GM12878 (cell line): ENCODE results near the gene PIAS2. TPM values are rescaled to one million over a fixed set of nuclear protein-coding genes. Genes with fewer than 3 reads are reported as not detected.
A peak's percentile ranks its signal among the peaks of the same experiment; 100 is the strongest.

Experiments
- ATAC-seq: fragments of 200-7000 bp; cut with Tn5 transposase; 3 replicates; pipeline ENCODE4 v1.9.1; 2020; ENCODE audit warnings: mild to moderate bottlenecking, moderate library complexity
- BruUV-seq: library from RNA; stranded (reverse); fragments of 400-500 nt; replicated peaks from 2 replicates; lab custom pipeline; 2021; lab: Mats Ljungman, UMichigan
- CTCF ChIA-PET: fragments of 300-600 bp; sonication (Branson Sonifier 250); formaldehyde crosslinking; extraction: SDS; loops from one replicate; lab custom pipeline; 2021; ENCODE audit warnings: inconsistent platforms; lab: Yijun Ruan, JAX
- POLR2A ChIA-PET: fragments of 350-600 bp; formaldehyde crosslinking; extraction: SDS; loops from one replicate; lab custom pipeline; 2021; ENCODE audit warnings: inconsistent platforms; lab: Charles Lee
- RAD21 ChIA-PET: fragments of 300-600 bp; sonication (Branson Sonifier 250); formaldehyde crosslinking; loops from one replicate; lab custom pipeline; 2023; ENCODE audit warnings: antibody characterized with exemption; ENCODE audit not compliant: unreplicated experiment; lab: Charles Lee
- SMC1A ChIA-PET: fragments of 300-600 bp; sonication (Branson Sonifier 250); formaldehyde crosslinking; loops from one replicate; lab custom pipeline; 2023; ENCODE audit not compliant: unreplicated experiment, uncharacterized antibody; lab: Charles Lee
- DNase-seq: peaks from one replicate; pipeline ENCODE4 v3.0.0-alpha.2; 2011; ENCODE audit warnings: low read depth, low spot score
- FAIRE-seq: peaks from 3 replicates; lab custom pipeline; 2011; peaks lifted over from hg19 to GRCh38; lab: Jason Lieb, UNC
- H2AFZ ChIP-seq: 2 replicates; pipeline ENCODE4 v1.6.0; 2011; ENCODE audit warnings: low read depth, low read length, control low read depth; ENCODE audit not compliant: control insufficient read depth
- H3K27ac ChIP-seq: 2 replicates; pipeline ENCODE4 v1.5.1; 2011; ENCODE audit warnings: control low read depth; ENCODE audit not compliant: control insufficient read depth, insufficient read depth
- H3K27me3 ChIP-seq, 2 experiments: replicated peaks in 1 of 2; 2 replicates each; pipeline versions ENCODE4 v1.6.0 to v1.6.1; 2011; ENCODE audit warnings: low read length in 1 of 2; ENCODE audit not compliant: control insufficient read depth in 2 of 2, insufficient read depth in 2 of 2
- H3K36me3 ChIP-seq, 2 experiments: 2 replicates each; pipeline ENCODE4 v1.5.1; 2011; ENCODE audit warnings: low read length in 1 of 2; ENCODE audit not compliant: control insufficient read depth in 2 of 2, insufficient read depth in 2 of 2
- H3K4me1 ChIP-seq: 2 replicates; pipeline ENCODE4 v1.6.1; 2011; ENCODE audit warnings: mild to moderate bottlenecking, low read length, moderate library complexity, mixed read lengths; ENCODE audit not compliant: control insufficient read depth, insufficient read depth
- H3K4me2 ChIP-seq: 2 replicates; pipeline ENCODE4 v1.6.0; 2011; ENCODE audit warnings: control low read depth; ENCODE audit not compliant: control insufficient read depth, insufficient read depth
- H3K4me3 ChIP-seq: fragments of 200-600 bp; sonication (generic); 2 replicates; pipeline ENCODE4 v1.5.1; 2016
- H3K79me2 ChIP-seq: 2 replicates; pipeline ENCODE4 v1.6.0; 2011; ENCODE audit warnings: low read length; ENCODE audit not compliant: control insufficient read depth, insufficient read depth
- H3K9ac ChIP-seq: 2 replicates; pipeline ENCODE4 v1.8.0; 2011; ENCODE audit warnings: low read length, control low read depth, mixed read lengths; ENCODE audit not compliant: control insufficient read depth, insufficient read depth
- H3K9me3 ChIP-seq: replicated peaks from 3 replicates; pipeline ENCODE4 v1.5.1; 2011; ENCODE audit warnings: mild to moderate bottlenecking, low read length; ENCODE audit not compliant: control insufficient read depth, insufficient read depth
- H4K20me1 ChIP-seq: 2 replicates; pipeline ENCODE4 v1.6.0; 2011; ENCODE audit not compliant: control insufficient read depth, insufficient read depth
- BHLHE40 ChIP-seq, 2 experiments: fragments of 450-650 bp in 1 of 2; IDR thresholded peaks; 2 replicates each; pipeline ENCODE4 v1.6.1; 2011 to 2017; ENCODE audit warnings: low read depth in 2 of 2, borderline replicate concordance in 1 of 2, improper control_type of control experiment in 1 of 2, low read length in 1 of 2, mild to moderate bottlenecking in 1 of 2
- E2F8 ChIP-seq: fragments of 450-650 bp; IDR thresholded peaks from 2 replicates; pipeline ENCODE4 v1.6.1; 2018; ENCODE audit warnings: mild to moderate bottlenecking, low read depth, moderate library complexity; ENCODE audit not compliant: partially characterized antibody
- KAT2A ChIP-seq: conservative IDR thresholded peaks from 2 replicates; pipeline ENCODE4 v1.6.1; 2011; ENCODE audit warnings: low read depth, low read length; ENCODE audit not compliant: control insufficient read depth
- PAX5 ChIP-seq: IDR thresholded peaks from 2 replicates; pipeline ENCODE4 v1.6.1; 2011; ENCODE audit warnings: low read depth, low read length, borderline replicate concordance
- TAF1 ChIP-seq: IDR thresholded peaks from 2 replicates; pipeline ENCODE4 v1.6.1; 2011; ENCODE audit warnings: mild to moderate bottlenecking, low read depth, low read length, borderline replicate concordance
- WGBS: methylation state at CpG from one replicate; pipeline ENCODE4 v1.1.6; 2016; ENCODE audit warnings: low lambda C conversion rate; ENCODE audit not compliant: insufficient replicate concordance, insufficient coverage; ENCODE audit errors: missing lambda C conversion rate; 5-methylcytosine and 5-hydroxymethylcytosine counted together
- in situ Hi-C: fragments of 300-500 bp; cut with MboI; formaldehyde crosslinking; loops from 9 replicates; pipeline ENCODE4 v1.14.3; 2018; ENCODE audit warnings: mixed read lengths
- intact Hi-C: fragments of 100-400 bp; cut with micrococcal nuclease; formaldehyde crosslinking; loops from one replicate; pipeline ENCODE4 v1.14.2; 2022; ENCODE audit not compliant: unreplicated experiment
- polyA plus RNA-seq, 11 experiments: library from polyadenylated mRNA; depleted of rRNA in 4 of 11; unstranded in 6 of 11; stranded (reverse) in 5 of 11; fragments of >200 nt; fragmentation: Nextera tagmentation in 4 of 11; fragmentation: Illumina TruSeq in 1 of 11; extraction: Ambion mirVana in 4 of 11; extraction: Trizol in 1 of 11; gene quantifications; 1 replicate in 1 of 11; 2 replicates in 10 of 11; pipeline versions ENCODE4 v1.2.1 to v1.2.3, GENCODE V29; 2011 to 2016; ENCODE audit warnings: inconsistent platforms in 2 of 11, missing spikeins in 2 of 11, low read depth in 1 of 11
- total RNA-seq, 4 experiments: library from RNA; depleted of rRNA in 3 of 4; stranded (reverse); fragments of >200 nt in 3 of 4; fragmentation: Illumina TruSeq in 1 of 4; extraction: Trizol in 1 of 4; gene quantifications; 2 replicates each; pipeline versions ENCODE4 v1.2.1 to v1.2.3, GENCODE V29; 2013 to 2021

PIAS2 gene
- total and polyA plus RNA-seq, 10 of the 15 experiments (the other 5 are each of a cell fraction or from before 2014, with no cell fraction given) = 4.0 to 31.8 (median 22.4) TPM

GRCh38 chr18:46787674-46788073, 129.6 kb downstream of the PIAS2 start:
- ChIA-PET RAD21 (interaction anchor here (0.6 to 1.4 kb wide), 4 partner anchors 25 to 1045 kb away, joined by 3 to 8 read pairs (median 4); no protein-coding TSS in a partner anchor), CTCF (interaction anchor here (0.8 to 2.2 kb wide), 4 partner anchors 15 to 130 kb away, joined by 3 to 6 read pairs (median 4); no protein-coding TSS in a partner anchor), SMC1A (interaction anchor here (0.6 to 2.3 kb wide), 4 partner anchors 9 to 618 kb away, joined by 3 to 17 read pairs (median 4); partner anchors contain the start of genes KATNAL2 and PIAS2)
- DNase-seq (peak; percentile 12), ATAC-seq (peak; percentile 37), FAIRE-seq (no peak)
- H3K27ac ChIP-seq = no peak overlapping the region
- H3K4me2 ChIP-seq = peak overlapping the region; percentile 11; the same call in 1 of the 2 replicates
- no peak overlapping the region for H3K4me3 ChIP-seq
- no peaks in the 10 kb centered on the region for H3K36me3 ChIP-seq
- H4K20me1 ChIP-seq = no peaks in the 10 kb centered on the region
- WGBS = 4% methylated on average over 3 of the region's 3 CpGs
- H3K9ac ChIP-seq = no peak overlapping the region
- in situ Hi-C loops = no loop called here
- H3K27me3 ChIP-seq = no peaks in the 10 kb centered on the region
- 0 out of 2 replicates have a peak, but pooled peaks cover 3% of the 10 kb centered on the region for H3K4me1 ChIP-seq
- H3K79me2 ChIP-seq = no peaks in the 10 kb centered on the region
- TF ChIP-seq E2F8 (no peak), KAT2A (no peak), TAF1 (no peak), BHLHE40 (IDR thresholded peaks at IDR 0.05; ENCODE audit: borderline replicate concordance in 1 of 2, low read depth in 2 of 2, low read length in 1 of 2) (peak; percentile 52 to 57; a peak in 3 of 4 replicates), PAX5 (0 out of 2 replicates have a peak, but pooled peaks have one; percentile 12)
- TF ChIP-seq, all 136 proteins: peak for 2
- Histone ChIP-seq H2AFZ (no peak overlapping the region), H3K9me3 (no peaks in the 10 kb centered on the region; the same call in 2 of the 3 replicates)
- no TSS peak for BruUV-seq
- intact Hi-C loops = no loop called here
- POLR2A ChIA-PET = no interaction called here
